GM12864 (cell line): ENCODE results near the gene CSNK1E.

ENCODE experiments used
- DNase-seq: peaks from one replicate; pipeline ENCODE4 v3.0.0-alpha.2; 2011; ENCODE audit warnings: low read depth
- H3K4me3 ChIP-seq: 2 replicates; pipeline ENCODE4 v1.5.1; 2011; ENCODE audit warnings: mild to moderate bottlenecking, low read depth, low read length, control low read depth
- TF ChIP-seq, protein P1 (sequence below): IDR thresholded peaks from 2 replicates; pipeline ENCODE4 v1.5.1; 2011; ENCODE audit warnings: low read depth, mild to moderate bottlenecking, moderate library complexity, low read length, control low read depth, inconsistent platforms; ENCODE audit errors: missing control alignments

CSNK1E gene

DNA sequence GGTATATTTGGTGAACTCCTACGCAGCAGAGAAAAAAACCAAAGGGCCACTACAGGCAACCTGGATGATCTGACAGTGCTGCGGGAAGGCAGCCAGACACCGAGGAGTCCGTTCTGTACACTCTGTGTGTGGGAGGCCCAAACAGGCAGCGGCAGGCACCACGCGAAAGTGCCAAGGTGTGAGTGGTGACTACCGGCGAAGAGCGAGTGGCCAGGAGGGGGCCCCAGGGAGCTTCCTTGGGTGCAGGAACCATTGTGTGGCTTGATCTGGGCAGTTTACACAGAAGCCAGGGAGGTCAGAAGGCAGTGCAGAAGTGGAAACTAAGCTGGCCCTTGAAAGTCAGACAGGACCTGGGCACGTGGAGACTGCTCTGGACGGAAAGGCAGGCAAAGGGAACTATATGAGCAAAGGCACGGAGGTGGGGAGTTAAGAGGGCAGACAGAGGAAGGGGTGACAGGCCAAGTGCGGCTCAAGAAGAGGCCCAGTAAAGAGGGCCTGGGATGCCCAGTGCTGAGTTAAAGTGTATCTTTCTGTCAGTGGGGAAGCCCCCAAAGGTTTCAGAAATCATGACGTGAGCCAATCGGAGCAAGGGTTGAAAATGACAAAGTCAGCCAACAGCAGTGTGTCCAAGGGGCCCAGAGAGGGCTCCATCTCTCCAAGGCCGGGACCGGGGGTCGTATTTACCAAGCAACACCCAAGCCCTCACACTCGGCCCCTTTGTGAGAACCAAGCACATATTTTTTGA lies 55.0 kb downstream of the CSNK1E start:
- no peak overlapping the region for H3K4me3 ChIP-seq
- TF ChIP-seq, protein P1, sequence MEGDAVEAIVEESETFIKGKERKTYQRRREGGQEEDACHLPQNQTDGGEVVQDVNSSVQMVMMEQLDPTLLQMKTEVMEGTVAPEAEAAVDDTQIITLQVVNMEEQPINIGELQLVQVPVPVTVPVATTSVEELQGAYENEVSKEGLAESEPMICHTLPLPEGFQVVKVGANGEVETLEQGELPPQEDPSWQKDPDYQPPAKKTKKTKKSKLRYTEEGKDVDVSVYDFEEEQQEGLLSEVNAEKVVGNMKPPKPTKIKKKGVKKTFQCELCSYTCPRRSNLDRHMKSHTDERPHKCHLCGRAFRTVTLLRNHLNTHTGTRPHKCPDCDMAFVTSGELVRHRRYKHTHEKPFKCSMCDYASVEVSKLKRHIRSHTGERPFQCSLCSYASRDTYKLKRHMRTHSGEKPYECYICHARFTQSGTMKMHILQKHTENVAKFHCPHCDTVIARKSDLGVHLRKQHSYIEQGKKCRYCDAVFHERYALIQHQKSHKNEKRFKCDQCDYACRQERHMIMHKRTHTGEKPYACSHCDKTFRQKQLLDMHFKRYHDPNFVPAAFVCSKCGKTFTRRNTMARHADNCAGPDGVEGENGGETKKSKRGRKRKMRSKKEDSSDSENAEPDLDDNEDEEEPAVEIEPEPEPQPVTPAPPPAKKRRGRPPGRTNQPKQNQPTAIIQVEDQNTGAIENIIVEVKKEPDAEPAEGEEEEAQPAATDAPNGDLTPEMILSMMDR: peak; percentile 87
- DNase-seq: no peak

DNA sequence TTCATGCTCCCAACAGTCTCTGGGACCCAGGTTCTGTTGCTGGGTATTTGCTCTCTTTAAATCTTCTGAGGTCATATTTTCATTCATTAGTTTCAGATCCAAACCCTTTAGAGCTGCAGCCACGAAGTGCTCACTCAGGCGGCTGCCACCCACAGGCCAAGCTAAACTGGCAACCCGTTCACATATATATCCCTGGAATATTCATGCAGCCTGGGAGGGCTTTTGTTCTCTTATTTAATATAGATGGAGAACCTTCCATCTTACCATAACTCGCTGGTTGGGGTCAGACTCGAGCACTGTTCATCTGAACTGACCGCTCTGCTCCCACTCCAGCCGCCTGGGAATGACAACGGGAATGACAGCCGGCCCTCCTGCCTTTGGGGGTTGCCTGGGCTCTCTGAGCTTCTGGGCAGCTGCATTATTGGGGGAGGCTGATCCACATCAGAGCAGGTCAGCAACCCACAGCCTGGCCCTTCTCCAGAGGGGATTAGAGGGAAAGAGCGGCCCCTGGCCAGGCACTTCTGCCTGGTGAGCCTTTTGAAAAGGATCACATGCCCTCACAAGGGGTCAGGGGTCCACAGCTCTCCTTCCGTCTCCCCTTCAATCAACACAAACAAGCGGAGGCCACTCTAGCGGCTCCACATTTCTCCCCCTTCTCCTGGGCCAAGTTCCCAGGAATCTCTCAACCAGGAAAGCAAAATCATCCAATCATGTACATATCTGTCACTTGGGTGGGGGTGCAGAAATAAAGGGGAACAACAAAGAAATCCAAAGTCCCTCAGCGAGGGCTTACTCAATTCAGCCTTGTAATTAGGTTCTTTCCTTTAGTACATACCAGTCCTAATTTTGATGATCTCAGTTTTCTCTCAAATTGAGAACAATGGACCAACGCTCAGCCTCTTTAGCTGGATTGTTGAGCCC lies 56.2 kb downstream of the CSNK1E start:
- no peak overlapping the region for H3K4me3 ChIP-seq
- TF ChIP-seq, protein P1: peak; percentile 19
- DNase-seq: no peak

DNA sequence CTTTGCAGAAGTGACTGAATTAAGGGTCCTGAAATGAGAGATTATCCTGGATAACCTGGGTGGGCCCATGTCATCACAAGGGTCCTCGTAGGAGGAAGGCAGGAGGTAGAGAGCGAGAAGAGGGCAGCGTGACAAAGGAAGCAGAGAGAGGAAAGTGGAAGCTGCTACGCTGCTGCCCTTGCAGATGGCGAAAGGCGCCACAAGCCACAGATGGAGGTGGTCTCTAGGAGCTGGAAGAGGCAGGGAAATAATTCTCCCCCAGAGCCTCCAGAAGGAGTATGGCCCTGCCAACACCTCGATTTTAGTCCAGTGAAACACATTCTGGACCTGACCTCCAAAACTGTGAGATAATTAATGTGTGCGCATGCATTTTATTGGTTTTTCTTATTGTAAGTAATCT lies 57.9 kb downstream of the CSNK1E start:
- no peak for DNase-seq
- no peak overlapping the region for H3K4me3 ChIP-seq
- TF ChIP-seq, protein P1: no peak

DNA sequence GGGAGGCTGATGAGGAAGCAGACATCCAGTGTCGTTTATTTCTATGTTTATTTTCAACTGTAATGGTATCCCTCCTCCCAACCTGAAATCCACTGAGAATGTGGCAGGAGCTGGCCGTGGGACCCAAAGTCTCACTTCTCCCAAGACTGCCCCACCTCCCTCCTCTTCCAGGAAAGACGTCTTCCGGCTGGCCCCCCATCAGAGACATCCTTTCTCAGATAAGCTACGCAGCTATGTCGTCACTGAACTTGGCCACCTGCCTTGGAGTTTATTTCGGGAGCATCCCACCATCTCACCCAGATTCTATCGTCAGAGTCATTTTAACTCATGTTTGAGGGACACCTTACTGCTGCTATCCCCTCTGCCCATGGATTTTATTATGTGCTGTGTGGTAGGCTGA lies 58.3 kb downstream of the CSNK1E start:
- H3K4me3 ChIP-seq: no peak overlapping the region
- no peak for DNase-seq
- TF ChIP-seq, protein P1: no peak

DNA sequence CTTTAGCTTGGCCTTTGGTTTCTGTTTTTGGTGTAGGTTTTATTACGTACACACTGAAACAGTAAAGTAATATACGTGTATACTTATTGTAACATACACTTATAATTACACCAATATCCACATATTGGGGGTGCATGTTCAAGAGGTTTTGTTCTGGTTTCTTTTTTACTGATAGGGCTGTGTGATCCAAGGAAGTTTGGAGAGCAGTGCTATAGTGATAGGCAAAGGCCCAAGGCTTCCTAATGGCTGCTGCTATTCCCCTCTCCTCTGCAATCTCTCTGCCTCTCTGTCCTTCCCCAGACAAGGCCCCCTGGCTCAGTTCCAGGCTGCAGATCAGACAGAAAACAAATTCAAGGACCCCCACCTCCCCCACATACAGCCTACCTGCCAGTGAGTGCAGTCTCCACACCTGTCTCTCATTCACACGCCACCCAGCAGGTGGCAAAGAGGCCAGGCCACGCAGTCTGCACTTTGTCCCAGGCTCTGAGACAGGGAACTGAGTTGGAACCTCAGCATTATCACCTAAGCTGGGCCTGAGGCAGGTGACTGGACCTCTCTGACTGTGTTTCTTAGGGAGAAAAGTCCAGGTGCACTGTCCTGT lies 59.5 kb downstream of the CSNK1E start:
- no peak overlapping the region for H3K4me3 ChIP-seq
- DNase-seq: no peak
- TF ChIP-seq, protein P1: no peak

DNA sequence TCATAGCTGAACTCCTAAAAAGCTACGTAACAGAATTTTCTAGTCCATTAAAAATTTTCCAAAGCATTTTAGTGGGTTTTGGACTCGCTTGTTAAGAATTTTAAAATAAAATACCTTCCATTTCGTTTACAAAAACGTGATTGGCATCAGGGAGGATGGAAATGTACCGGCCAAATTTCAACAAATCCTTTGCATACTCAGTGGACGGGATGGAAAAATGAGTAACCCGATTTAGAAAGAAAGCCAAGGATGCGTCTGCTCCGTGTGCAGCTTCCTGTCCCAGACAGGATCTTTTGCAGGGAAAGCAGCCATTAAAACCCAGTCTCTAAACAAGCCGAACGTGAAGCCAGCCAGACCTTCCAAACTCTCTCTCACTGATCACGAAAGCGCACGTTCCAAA lies 60.1 kb downstream of the CSNK1E start:
- TF ChIP-seq, protein P1: no peak
- no peak overlapping the region for H3K4me3 ChIP-seq
- no peak for DNase-seq
